ENCODE data around the gene BEGAIN.
"Not testable (repeated sequence)": the region's sequence is repeated elsewhere in the genome, so short reads cannot be mapped to it uniquely, and the experiment has no call there.

Gene BEGAIN

DNA sequence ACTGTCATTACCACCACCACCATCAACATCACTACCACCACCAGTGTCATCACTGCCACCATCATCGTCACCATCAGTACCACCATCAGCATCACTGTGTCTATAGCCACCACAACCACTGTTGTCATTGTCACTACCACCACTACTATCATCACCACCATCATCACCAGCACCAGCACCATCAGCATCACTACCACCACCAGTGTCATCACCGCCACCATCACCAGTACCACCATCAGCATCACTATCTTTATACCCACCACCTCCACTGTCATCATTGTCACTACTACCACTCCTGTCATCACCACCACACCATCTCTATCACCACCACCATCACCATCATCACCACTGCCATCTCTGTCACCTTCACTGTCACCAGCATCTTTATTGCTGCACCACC is 60.6 kb downstream of the BEGAIN start:
- DNase-seq (ENCODE audit: extremely low read depth in 1 of 2, low read depth in 1 of 2), result no peak

DNA sequence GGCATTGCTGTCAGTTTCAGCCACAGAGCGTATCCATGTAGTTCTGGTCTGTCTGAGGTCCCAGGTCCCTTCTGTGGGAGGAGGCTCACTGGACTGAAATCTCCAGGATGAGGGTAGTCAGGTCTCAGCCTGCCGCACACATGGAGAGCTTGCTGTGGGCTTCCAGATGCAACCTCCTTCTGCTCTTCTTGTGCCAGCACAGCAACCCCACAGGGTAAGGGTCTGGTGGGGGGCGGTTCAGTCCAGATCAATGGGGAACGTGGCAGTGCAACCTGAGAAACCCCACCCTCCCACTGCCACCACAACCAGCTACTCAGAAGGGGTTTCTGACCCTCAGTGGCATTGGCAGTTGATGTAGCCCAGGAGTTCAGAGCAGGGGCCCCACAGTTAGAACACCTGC is 61.2 kb downstream of the BEGAIN start:
- no peak for DNase-seq (ENCODE audit: extremely low read depth in 1 of 2, low read depth in 1 of 2)

DNA sequence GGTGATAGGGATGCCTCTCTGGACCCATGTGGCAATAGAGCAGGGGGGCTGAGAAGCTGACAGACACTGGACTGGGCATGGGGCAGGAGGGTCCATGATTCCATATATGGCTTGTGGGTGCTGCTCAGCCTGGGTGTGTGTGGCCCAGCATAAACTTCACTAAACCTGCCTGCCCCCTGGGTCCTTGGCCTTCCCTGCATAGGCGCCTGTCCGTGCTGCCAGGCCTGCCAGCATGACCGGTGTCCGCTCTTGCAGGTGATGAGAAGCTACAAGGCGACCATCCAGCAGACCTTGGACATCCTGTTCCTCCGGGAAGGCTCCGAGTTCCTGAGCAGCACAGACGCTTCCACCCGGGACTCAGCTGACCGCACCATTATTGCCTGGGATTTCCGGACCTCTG is 61.6 kb downstream of the BEGAIN start:
- no peak for DNase-seq (ENCODE audit: extremely low read depth in 1 of 2, low read depth in 1 of 2)

DNA sequence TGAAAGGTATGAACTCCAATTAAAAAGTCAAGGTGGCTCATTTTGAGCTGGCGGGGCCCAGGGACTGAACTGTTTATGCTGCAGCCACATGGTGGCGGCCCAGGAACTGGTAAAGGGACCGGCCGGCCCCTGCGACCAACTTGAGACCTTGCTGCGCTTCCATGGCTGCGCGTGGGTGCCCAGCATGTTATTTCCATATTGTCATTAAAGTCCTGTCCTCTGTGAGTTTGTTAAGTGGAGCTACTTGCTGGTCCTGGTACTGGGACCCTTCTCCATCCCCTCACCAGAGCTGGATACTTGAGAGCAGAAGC is 62.3 kb downstream of the BEGAIN start:
- DNase-seq (ENCODE audit: extremely low read depth in 1 of 2, low read depth in 1 of 2), result no peak

DNA sequence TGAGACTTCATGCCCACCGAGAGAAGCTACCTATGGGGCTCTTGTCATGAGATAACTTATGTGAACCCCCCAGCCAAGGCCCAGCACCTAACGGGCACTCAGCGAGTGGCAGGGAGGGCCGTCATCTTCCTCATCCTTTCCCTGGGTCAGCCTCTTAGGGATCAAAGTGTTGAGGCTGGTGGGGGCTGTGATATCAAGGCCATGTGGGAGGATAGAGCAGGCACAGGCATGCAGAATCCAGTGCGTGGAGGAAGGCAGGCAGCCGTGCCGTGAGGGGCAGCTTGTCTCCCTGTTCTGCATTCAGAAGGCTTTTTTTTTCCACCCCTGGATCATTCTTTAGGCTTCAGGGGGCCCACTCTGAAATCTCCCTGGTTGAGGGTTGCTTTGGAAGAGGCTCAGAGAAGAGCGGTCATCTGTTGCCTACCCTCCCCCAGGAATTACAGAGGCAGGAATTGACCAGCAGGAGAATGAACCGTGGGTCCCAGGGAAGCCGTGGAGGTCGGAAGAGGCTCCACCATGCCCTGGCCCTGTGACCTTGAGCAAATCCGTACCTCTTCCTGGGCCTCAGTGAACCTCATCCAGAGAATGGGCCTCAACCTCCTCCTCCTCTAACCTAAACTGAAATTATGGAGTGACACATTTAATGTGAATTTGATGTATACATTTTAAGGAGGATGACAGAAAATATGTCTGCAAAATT is 62.8 kb downstream of the BEGAIN start:
- no peak for DNase-seq (ENCODE audit: extremely low read depth in 1 of 2, low read depth in 1 of 2)

DNA sequence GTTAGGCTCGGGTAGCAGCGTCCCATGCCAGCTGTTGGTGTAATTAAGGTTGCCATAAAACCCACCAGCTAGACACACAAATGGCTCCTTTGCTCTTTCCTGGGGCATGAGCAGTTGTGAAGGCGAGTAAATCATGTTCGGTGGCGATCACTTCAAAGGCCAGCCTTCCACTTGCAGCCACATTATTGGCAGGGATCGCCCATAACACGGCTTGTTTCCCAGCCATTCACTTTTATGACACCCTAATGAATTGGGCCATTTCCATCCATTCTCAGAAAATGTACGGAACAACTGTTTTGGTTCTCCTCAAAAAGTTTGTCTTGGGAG is 63.4 kb downstream of the BEGAIN start:
- no peak for DNase-seq (ENCODE audit: extremely low read depth in 1 of 2, low read depth in 1 of 2)

DNA sequence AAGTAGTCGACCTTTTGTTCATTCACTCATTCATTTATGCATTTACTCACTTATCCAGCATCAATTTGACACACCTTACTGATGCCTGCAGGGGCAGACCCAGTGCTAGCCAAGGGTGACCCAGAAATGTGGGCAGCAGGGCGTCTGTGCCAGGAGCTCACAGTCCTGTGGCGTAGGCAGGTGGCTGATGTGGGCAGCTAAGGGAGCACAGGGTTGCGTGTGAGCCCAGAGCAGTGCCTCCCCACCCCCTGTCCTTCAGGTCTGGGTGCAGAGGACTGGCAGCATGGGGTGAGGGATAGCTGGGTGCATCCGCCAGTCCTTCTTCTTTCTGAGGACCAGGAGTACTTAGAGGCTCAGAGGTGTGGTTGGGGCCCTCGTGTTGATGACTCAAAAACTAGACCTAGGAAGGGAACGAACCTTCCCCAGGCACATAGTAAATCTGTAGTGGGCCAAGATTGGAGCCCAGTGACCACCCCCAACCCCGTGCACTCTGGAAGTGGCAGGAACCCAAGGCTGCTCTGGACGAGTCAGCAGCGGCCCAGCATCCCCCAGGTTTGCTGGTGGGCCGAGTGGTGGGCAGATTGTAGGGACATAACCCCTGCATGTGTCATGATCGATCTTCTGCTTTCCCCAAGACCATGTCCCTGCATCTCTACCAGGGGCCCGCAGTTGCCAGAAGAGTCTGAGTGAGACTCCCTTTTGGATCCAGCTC is 63.9 kb downstream of the BEGAIN start:
- no peak for DNase-seq (ENCODE audit: extremely low read depth in 1 of 2, low read depth in 1 of 2)

DNA sequence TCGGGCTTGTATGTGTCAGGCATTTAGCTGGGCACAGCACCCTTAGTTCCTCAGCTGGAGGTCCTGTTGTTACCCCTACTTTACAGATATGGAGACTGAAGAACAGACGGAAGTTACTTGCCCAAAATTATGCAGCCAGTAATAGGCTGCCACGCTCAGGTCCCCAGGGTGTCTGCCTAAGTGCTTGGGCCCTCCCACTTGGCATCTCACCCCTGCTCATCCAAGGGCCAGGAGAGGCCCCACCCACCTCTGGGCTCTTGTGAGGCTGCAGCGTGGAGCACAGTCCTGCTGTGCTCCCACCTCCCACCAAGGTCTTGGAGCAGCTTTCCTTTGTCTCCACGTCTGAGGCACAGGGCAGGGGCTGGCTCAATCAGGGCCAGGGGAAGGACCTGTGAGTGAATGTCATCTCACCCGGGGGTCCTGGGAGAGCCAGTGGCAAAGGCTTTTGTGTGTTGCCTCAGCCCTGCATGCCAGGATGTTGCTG is 64.6 kb downstream of the BEGAIN start:
- no peak for DNase-seq (ENCODE audit: extremely low read depth in 1 of 2, low read depth in 1 of 2)

DNA sequence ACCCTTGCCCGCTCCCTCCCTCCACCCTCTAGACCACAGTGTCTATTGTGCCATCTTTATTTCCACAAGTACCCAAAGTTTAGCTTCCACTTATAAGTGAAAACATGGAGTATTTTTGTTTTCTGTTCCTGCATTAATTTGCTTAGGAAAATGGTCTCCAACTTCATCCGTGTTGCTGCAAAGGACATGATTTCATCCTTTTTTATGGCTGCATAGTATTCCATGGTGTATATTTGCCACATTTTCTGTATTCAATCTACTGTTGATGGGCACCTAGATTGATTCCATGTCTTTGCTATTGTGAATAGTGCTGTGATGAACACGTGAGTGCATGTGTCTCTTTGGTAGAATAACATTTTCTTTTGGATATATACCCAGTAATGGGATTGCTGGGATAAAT is 81.2 kb downstream of the BEGAIN start:
- DNase-seq (ENCODE audit: extremely low read depth in 1 of 2, low read depth in 1 of 2), result not testable (repeated sequence)

DNA sequence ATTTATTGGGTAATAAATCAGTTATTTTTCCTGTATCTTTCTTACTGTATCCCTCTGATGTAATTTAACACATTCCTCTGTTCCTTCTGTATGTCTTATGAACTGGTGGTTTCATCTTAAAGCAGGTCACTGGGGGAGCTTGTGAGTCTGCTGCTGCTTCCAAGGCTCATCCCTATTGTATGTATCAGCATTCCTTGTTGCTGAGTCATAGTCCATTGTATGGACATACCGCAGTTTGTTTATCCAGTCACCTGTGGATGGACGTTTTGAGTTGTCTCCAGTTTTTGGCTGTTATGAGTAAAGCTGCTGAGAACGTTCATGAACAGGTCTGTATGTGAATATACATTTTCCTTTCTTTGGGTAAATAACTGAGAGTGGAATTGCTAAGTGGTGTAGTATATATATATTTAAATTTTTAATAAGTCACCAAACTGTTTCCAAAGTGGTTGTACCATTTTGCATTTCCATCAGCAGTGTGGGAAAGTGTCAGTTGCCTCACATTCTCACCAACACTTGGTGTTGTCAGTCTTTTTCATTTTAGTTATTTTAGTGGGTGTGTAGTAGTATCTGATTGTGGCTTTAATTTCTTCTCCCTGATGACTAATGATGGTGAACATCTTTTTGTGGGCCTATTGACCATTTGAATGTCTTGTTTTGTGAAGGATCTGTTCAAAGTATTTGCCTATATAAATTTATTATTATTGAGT is 82.7 kb downstream of the BEGAIN start:
- DNase-seq (ENCODE audit: extremely low read depth in 1 of 2, low read depth in 1 of 2), result no peak

DNA sequence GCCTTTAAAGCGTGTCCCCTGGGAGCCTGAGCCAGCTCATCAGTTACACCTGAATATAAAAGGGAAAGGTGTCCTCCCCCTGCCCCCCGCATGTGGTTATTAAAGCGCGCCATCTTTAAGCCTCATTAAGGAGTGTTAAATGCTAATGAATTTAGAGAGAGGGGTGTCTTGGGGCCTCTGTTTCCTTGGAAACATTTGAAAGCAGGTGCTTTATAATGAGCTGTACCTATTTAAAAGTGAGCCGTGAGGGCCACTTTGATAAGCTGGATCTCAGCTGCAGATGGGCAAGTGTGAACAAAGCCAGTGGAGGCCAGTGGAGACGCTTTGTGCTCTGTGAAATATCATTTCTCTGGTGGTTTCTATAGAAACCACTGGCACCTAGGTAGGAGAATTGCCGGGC is 84.0 kb downstream of the BEGAIN start:
- DNase-seq (ENCODE audit: extremely low read depth in 1 of 2, low read depth in 1 of 2), result no peak

DNA sequence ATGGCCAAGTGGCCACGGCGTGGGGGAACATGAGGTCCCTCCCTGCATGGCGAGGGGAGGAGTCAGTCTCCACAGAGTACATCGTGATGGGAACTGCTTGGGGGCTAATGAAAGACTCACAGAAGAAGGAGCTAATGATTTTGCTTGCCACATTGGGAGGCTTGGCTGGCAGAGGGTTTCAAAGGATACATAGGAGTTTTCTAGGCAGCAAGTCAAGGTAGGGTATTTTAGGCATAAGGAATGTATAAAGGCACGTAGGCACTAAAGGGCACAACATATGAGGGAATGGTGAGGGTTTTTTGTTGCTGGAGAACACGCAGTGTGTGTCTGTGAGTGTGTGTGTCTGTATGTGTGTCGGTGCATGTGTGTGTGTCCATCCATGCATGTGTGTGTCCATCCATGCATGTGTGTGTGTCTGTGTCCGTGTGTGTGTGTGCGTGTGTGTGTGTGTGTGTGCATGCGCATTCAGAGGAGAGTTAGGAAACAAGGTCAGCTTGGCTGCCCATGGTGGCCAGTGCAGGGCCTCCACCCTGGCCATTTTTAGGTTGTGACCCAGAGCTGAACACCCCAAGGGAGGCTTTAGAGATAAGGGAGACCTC is 84.5 kb downstream of the BEGAIN start:
- DNase-seq (ENCODE audit: extremely low read depth in 1 of 2, low read depth in 1 of 2), result no peak

DNA sequence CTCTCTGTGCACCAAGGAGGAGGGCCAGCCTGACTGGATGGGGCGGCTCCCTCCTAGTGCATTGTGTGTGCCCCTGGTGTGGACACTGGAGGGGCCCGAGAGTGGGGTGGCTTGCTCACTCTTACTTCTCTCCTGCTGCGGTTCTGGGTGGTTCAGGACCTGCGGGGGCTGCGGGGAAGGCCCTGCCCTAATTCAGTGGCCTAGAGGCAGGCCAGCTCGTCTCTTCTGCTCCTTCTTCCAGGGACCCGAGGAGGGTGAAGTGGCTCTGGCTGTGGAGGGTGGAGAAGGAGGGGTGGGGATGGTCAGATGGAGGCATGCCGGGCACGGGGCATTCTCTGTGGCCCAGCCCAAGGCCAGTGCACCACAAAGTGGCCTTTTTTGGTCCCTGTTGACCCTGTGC is 87.1 kb downstream of the BEGAIN start:
- DNase-seq (ENCODE audit: extremely low read depth in 1 of 2, low read depth in 1 of 2), result no peak

DNA sequence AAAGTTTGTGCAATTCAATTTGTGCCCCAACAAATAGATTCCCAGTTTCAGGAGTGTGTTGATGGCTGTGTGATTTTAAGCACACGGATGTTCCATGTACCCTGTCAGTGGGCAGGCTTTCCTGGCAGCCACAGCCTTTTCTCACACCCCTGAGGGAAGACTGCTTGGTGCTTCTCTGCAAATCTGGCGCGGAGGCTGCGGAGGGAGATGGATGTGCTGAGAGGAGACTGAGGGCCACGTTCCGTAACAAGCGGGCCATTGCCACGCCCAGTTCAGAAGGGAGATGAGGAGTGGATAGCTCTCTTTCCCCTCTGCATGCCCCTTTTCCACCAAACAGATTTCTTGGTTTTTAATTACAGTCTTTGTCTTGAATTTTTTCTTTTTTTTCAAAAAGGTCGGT is 89.1 kb downstream of the BEGAIN start:
- DNase-seq (ENCODE audit: extremely low read depth in 1 of 2, low read depth in 1 of 2), result no peak

DNA sequence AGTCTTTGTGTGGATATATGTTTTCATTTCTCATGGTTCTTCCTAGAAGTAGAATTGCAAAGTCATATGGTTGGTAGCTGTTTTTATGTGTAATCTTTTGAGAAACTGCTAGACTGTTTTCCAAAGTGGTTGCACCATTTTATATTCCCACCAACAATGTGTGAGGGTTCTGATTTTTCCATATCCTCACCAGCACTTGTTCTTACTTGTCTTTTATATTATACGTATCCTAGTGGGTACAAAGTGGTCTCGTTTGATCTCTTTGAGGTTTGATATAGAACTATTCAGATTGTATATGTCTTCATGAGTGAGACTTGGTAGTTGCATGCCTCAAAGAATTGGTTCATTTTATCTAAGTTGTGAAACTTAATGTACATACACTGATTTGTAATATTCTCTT is 91.3 kb downstream of the BEGAIN start:
- no peak for DNase-seq (ENCODE audit: extremely low read depth in 1 of 2, low read depth in 1 of 2)

DNA sequence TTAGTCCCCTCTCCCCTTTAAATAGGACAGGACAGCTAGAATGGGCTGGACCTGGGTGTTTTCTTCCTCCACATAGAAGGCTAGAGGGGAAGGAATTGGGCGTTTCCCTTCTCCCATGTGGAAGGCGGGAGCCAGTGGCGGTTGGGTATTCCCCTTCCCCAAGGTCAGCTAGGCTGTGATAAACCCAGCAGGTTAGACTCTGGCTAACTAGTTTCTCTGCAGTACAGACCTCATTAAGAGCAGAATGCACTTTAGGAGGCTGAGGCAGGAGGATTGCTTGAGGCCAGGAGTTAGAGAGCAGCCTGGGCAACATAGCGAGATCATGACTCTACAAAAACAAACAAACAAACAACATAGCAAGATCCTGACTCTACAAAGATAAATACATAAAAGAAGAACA is 92.6 kb downstream of the BEGAIN start:
- DNase-seq (ENCODE audit: extremely low read depth in 1 of 2, low read depth in 1 of 2), result no peak

DNA sequence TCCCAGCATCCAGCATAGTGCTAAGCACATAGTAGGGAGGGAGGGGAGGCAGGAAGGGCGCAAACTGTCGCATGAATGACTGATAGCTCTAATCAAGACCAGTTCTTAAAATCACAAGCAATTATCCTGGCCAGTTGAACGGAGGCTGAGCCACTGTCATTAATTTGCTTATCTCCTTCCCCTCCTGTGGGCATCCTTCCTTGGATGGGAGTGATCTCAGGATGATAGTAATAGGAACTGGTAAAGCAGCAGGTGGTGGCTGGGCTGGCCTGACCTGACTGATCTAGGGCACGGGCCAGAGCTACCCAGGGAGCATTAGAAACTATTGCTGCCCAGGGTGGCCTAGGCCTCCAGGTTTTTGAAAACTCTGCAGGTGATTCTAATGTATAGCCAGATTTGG is 97.0 kb downstream of the BEGAIN start:
- DNase-seq (ENCODE audit: extremely low read depth in 1 of 2, low read depth in 1 of 2), result no peak

DNA sequence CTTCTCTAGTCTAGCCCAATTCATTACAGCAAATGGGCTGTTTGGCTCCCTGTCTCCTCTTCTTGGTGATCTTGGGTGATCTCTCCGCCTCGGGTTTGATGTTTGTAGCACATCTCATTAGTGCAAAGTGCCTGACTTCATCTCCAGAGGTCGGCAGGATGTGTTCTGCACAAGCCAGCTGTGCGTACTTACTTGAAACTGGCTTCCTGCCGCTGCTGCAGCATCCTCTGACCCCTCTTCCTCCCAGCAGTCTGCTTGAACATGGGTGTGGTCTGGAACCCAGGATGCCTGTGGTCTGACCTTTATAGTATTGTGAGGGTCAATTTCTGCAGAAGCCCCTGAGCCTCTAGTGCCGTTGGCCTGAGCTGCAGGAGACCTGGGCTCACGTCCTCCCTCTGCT is 99.2 kb downstream of the BEGAIN start:
- no peak for DNase-seq (ENCODE audit: extremely low read depth in 1 of 2, low read depth in 1 of 2)

DNA sequence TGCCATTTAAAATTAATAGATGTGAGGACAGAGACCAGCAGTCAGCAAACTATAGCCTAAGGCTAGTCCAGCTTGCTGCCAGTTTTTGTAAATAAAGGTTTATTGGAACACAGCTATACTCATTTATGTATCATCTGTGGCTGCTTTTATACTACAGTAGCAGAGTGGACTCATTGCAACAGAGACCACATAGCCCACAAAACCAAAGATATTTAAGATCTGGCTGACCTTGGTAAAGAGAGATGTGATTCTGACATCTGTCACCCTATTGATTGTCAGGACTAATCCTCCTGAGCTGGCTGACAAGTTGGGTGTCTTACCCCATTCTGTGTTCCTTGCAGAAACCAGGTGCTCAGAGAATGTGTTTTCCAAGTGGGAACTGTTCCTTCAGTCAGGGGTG is 99.9 kb downstream of the BEGAIN start:
- no peak for DNase-seq (ENCODE audit: extremely low read depth in 1 of 2, low read depth in 1 of 2)

Measured in activated CD8-positive, alpha-beta memory T cell treated with anti-CD3 and anti-CD28 coated beads for 1 hour (primary cell).